NB4 (cell line): ENCODE data around the gene CWC27.

Source experiments
- DNase-seq: peaks from one replicate; pipeline ENCODE4 v3.0.0; 2010; ENCODE audit warnings: low read depth
- H3K4me3 ChIP-seq: one replicate; pipeline ENCODE4 v1.5.1; 2011; ENCODE audit warnings: mild to moderate bottlenecking, low read depth, low read length, moderate library complexity
- CTCF ChIP-seq: IDR thresholded peaks from one replicate; pipeline ENCODE4 v1.5.1; 2012; ENCODE audit warnings: low read depth, low read length
- MAX ChIP-seq: IDR thresholded peaks from 2 replicates; pipeline ENCODE4 v1.6.1; 2011; ENCODE audit warnings: low read depth, low read length
- MYC ChIP-seq: IDR thresholded peaks from 2 replicates; pipeline ENCODE4 v1.6.1; 2011; ENCODE audit warnings: low read depth, low read length
- POLR2A ChIP-seq: IDR thresholded peaks from 2 replicates; pipeline ENCODE4 v1.6.1; 2011; ENCODE audit warnings: mild to moderate bottlenecking; ENCODE audit not compliant: insufficient read length; ENCODE audit errors: extremely low read depth

CWC27 gene

GRCh38 chr5:65013166-65013565, 244.4 kb downstream of the CWC27 start:
- no peak overlapping the region for H3K4me3 ChIP-seq
- DNase-seq: no peak
- TF ChIP-seq POLR2A (no peak), MAX (no peak), MYC (no peak), CTCF (no peak)

GRCh38 chr5:65014769-65015168, 246.0 kb downstream of the CWC27 start:
- no peak overlapping the region for H3K4me3 ChIP-seq
- TF ChIP-seq POLR2A: no peak
- no peak for TF ChIP-seq MAX
- no peak for TF ChIP-seq CTCF
- no peak for TF ChIP-seq MYC
- no peak for DNase-seq

GRCh38 chr5:65015767-65016166, 247.0 kb downstream of the CWC27 start:
- no peak overlapping the region for H3K4me3 ChIP-seq
- no peak for DNase-seq
- TF ChIP-seq CTCF: no peak
- no peak for TF ChIP-seq POLR2A
- TF ChIP-seq MYC: no peak
- TF ChIP-seq MAX: no peak

GRCh38 chr5:65017636-65018035, 248.9 kb downstream of the CWC27 start:
- DNase-seq: no peak
- TF ChIP-seq MYC: no peak
- TF ChIP-seq POLR2A: no peak
- no peak for TF ChIP-seq MAX
- no peak for TF ChIP-seq CTCF
- no peak overlapping the region for H3K4me3 ChIP-seq

GRCh38 chr5:65018763-65019162, 250.0 kb downstream of the CWC27 start:
- H3K4me3 ChIP-seq: no peak overlapping the region
- TF ChIP-seq MYC (no peak), CTCF (no peak), MAX (no peak), POLR2A (no peak)
- DNase-seq: no peak

GRCh38 chr5:65020492-65020891, 251.8 kb downstream of the CWC27 start:
- no peak for TF ChIP-seq MAX
- no peak for TF ChIP-seq POLR2A
- no peak for TF ChIP-seq MYC
- TF ChIP-seq CTCF: no peak
- no peak overlapping the region for H3K4me3 ChIP-seq
- DNase-seq: no peak
